ENCODE measurements around the gene NXN.
"Not testable (repeated sequence)": the region's sequence is repeated elsewhere in the genome, so short reads cannot be mapped to it uniquely, and the experiment has no call there.

NXN gene

GRCh38 chr17:998111-998510 lies 18.5 kb upstream of the NXN start:
- Histone ChIP-seq H3K27ac (ENCODE audit: low read depth in 2 of 2, low read length in 2 of 2) (no peak overlapping the region), H3K27me3 (ENCODE audit: control insufficient read depth in 2 of 2, insufficient read depth in 2 of 2, low read length in 2 of 2) (no peaks in the 10 kb centered on the region), H3K9ac (ENCODE audit: low read depth in 1 of 2, low read length in 2 of 2) (peak overlapping the region in 1 of 2 donors; percentile 98), H3K4me3 (ENCODE audit: low read length in 2 of 2) (peak overlapping the region; percentile 99 to 100), H3K36me3 (ENCODE audit: control insufficient read depth in 2 of 2, insufficient read depth in 2 of 2, low read length in 2 of 2) (peaks cover 31 to 34% of the 10 kb centered on the region in 2 donors), H3K4me1 (ENCODE audit: control insufficient read depth in 2 of 2, insufficient read depth in 2 of 2, low read length in 2 of 2) (peaks cover 12 to 26% of the 10 kb centered on the region in 2 donors), H3K9me3 (ENCODE audit: control insufficient read depth in 2 of 2, low read length in 2 of 2) (no peaks in the 10 kb centered on the region)

GRCh38 chr17:996554-997344 lies 17.2 kb upstream of the NXN start, which contains the start of gene TIMM22:
TSS of gene TIMM22 (plus strand) at chr17:997129. CDS start at chr17:997143, 14 bp downstream.
- H3K36me3 ChIP-seq (ENCODE audit: control insufficient read depth in 2 of 2, insufficient read depth in 2 of 2, low read length in 2 of 2), result peaks cover 19 to 21% of the 10 kb centered on the region in 2 donors
- H3K9me3 ChIP-seq (ENCODE audit: control insufficient read depth in 2 of 2, low read length in 2 of 2), result no peaks in the 10 kb centered on the region
- no peaks in the 10 kb centered on the region for H3K27me3 ChIP-seq (ENCODE audit: control insufficient read depth in 2 of 2, insufficient read depth in 2 of 2, low read length in 2 of 2)
- peak within 1 kb of the TSS; percentile 99 to 100 for H3K4me3 ChIP-seq (ENCODE audit: low read length in 2 of 2)
- peak within 1 kb of the TSS; percentile 87 to 90 for H3K27ac ChIP-seq (ENCODE audit: low read depth in 2 of 2, low read length in 2 of 2)
- peaks cover 10 to 23% of the 10 kb centered on the region in 2 donors for H3K4me1 ChIP-seq (ENCODE audit: control insufficient read depth in 2 of 2, insufficient read depth in 2 of 2, low read length in 2 of 2)
- peak within 1 kb of the TSS; percentile 98 for H3K9ac ChIP-seq (ENCODE audit: low read depth in 1 of 2, low read length in 2 of 2)

- not testable (repeated sequence) for H3K9me3 ChIP-seq (ENCODE audit: control insufficient read depth in 2 of 2, low read length in 2 of 2); H3K36me3 ChIP-seq (ENCODE audit: control insufficient read depth in 2 of 2, insufficient read depth in 2 of 2, low read length in 2 of 2)
Observed at GRCh38 chr17:995324-995723, 15.7 kb upstream of the NXN start.

GRCh38 chr17:992933-993332 lies 13.4 kb upstream of the NXN start:
- Histone ChIP-seq H3K9me3 (ENCODE audit: control insufficient read depth in 2 of 2, low read length in 2 of 2) (no peaks in the 10 kb centered on the region), H3K27ac (ENCODE audit: low read depth in 2 of 2, low read length in 2 of 2) (no peak overlapping the region), H3K27me3 (ENCODE audit: control insufficient read depth in 2 of 2, insufficient read depth in 2 of 2, low read length in 2 of 2) (no peaks in the 10 kb centered on the region), H3K4me1 (ENCODE audit: control insufficient read depth in 2 of 2, insufficient read depth in 2 of 2, low read length in 2 of 2) (peaks cover 2 to 7% of the 10 kb centered on the region in 2 donors), H3K36me3 (ENCODE audit: control insufficient read depth in 2 of 2, insufficient read depth in 2 of 2, low read length in 2 of 2) (no peaks in the 10 kb centered on the region), H3K4me3 (ENCODE audit: low read length in 2 of 2) (no peak overlapping the region), H3K9ac (ENCODE audit: low read depth in 1 of 2, low read length in 2 of 2) (no peak overlapping the region)

More at GRCh38 chr17:995324-995723, 15.7 kb upstream of the NXN start:
- H3K27me3 ChIP-seq (ENCODE audit: control insufficient read depth in 2 of 2, insufficient read depth in 2 of 2, low read length in 2 of 2); H3K27ac ChIP-seq (ENCODE audit: low read depth in 2 of 2, low read length in 2 of 2); H3K9ac ChIP-seq (ENCODE audit: low read depth in 1 of 2, low read length in 2 of 2); H3K4me3 ChIP-seq (ENCODE audit: low read length in 2 of 2): not testable (repeated sequence)
- H3K4me1 ChIP-seq (ENCODE audit: control insufficient read depth in 2 of 2, insufficient read depth in 2 of 2, low read length in 2 of 2), result peaks cover 7 to 15% of the 10 kb centered on the region in 2 donors

- H3K4me3 ChIP-seq (ENCODE audit: low read length in 2 of 2), result no peak overlapping the region
- H3K27ac ChIP-seq (ENCODE audit: low read depth in 2 of 2, low read length in 2 of 2), result no peak overlapping the region
- no peaks in the 10 kb centered on the region for H3K36me3 ChIP-seq (ENCODE audit: control insufficient read depth in 2 of 2, insufficient read depth in 2 of 2, low read length in 2 of 2)
- H3K9ac ChIP-seq (ENCODE audit: low read depth in 1 of 2, low read length in 2 of 2), result no peak overlapping the region
- no peaks in the 10 kb centered on the region for H3K9me3 ChIP-seq (ENCODE audit: control insufficient read depth in 2 of 2, low read length in 2 of 2)
- H3K27me3 ChIP-seq (ENCODE audit: control insufficient read depth in 2 of 2, insufficient read depth in 2 of 2, low read length in 2 of 2), result no peaks in the 10 kb centered on the region
- no peaks in the 10 kb centered on the region for H3K4me1 ChIP-seq (ENCODE audit: control insufficient read depth in 2 of 2, insufficient read depth in 2 of 2, low read length in 2 of 2)
Observed at GRCh38 chr17:988561-988960, 9.0 kb upstream of the NXN start.

- Histone ChIP-seq H3K4me1 (ENCODE audit: control insufficient read depth in 2 of 2, insufficient read depth in 2 of 2, low read length in 2 of 2) (no peaks in the 10 kb centered on the region), H3K36me3 (ENCODE audit: control insufficient read depth in 2 of 2, insufficient read depth in 2 of 2, low read length in 2 of 2) (no peaks in the 10 kb centered on the region), H3K9me3 (ENCODE audit: control insufficient read depth in 2 of 2, low read length in 2 of 2) (no peaks in the 10 kb centered on the region), H3K27ac (ENCODE audit: low read depth in 2 of 2, low read length in 2 of 2) (no peak overlapping the region), H3K4me3 (ENCODE audit: low read length in 2 of 2) (no peak overlapping the region), H3K9ac (ENCODE audit: low read depth in 1 of 2, low read length in 2 of 2) (no peak overlapping the region), H3K27me3 (ENCODE audit: control insufficient read depth in 2 of 2, insufficient read depth in 2 of 2, low read length in 2 of 2) (no peaks in the 10 kb centered on the region)
Observed at GRCh38 chr17:987931-988330, 8.4 kb upstream of the NXN start.

- Histone ChIP-seq H3K4me1 (ENCODE audit: control insufficient read depth in 2 of 2, insufficient read depth in 2 of 2, low read length in 2 of 2) (no peaks in the 10 kb centered on the region), H3K27me3 (ENCODE audit: control insufficient read depth in 2 of 2, insufficient read depth in 2 of 2, low read length in 2 of 2) (no peaks in the 10 kb centered on the region), H3K36me3 (ENCODE audit: control insufficient read depth in 2 of 2, insufficient read depth in 2 of 2, low read length in 2 of 2) (no peaks in the 10 kb centered on the region), H3K9me3 (ENCODE audit: control insufficient read depth in 2 of 2, low read length in 2 of 2) (no peaks in the 10 kb centered on the region), H3K9ac (ENCODE audit: low read depth in 1 of 2, low read length in 2 of 2) (no peak overlapping the region), H3K4me3 (ENCODE audit: low read length in 2 of 2) (no peak overlapping the region), H3K27ac (ENCODE audit: low read depth in 2 of 2, low read length in 2 of 2) (no peak overlapping the region)
Observed at GRCh38 chr17:986322-986929, 6.8 kb upstream of the NXN start.

GRCh38 chr17:983921-984320 lies 4.3 kb upstream of the NXN start:
- Histone ChIP-seq H3K27ac (ENCODE audit: low read depth in 2 of 2, low read length in 2 of 2) (no peak overlapping the region), H3K9me3 (ENCODE audit: control insufficient read depth in 2 of 2, low read length in 2 of 2) (no peaks in the 10 kb centered on the region), H3K4me3 (ENCODE audit: low read length in 2 of 2) (no peak overlapping the region), H3K36me3 (ENCODE audit: control insufficient read depth in 2 of 2, insufficient read depth in 2 of 2, low read length in 2 of 2) (no peaks in the 10 kb centered on the region), H3K9ac (ENCODE audit: low read depth in 1 of 2, low read length in 2 of 2) (no peak overlapping the region), H3K27me3 (ENCODE audit: control insufficient read depth in 2 of 2, insufficient read depth in 2 of 2, low read length in 2 of 2) (no peaks in the 10 kb centered on the region), H3K4me1 (ENCODE audit: control insufficient read depth in 2 of 2, insufficient read depth in 2 of 2, low read length in 2 of 2) (peaks cover 3 to 6% of the 10 kb centered on the region in 2 donors)

- H3K36me3 ChIP-seq (ENCODE audit: control insufficient read depth in 2 of 2, insufficient read depth in 2 of 2, low read length in 2 of 2), result no peaks in the 10 kb centered on the region
- H3K4me3 ChIP-seq (ENCODE audit: low read length in 2 of 2), result peak overlapping the region in 1 of 2 donors; percentile 56
- H3K27ac ChIP-seq (ENCODE audit: low read depth in 2 of 2, low read length in 2 of 2), result no peak overlapping the region
- H3K9ac ChIP-seq (ENCODE audit: low read depth in 1 of 2, low read length in 2 of 2), result peak overlapping the region in 1 of 2 donors; percentile 5
- peaks cover 6 to 12% of the 10 kb centered on the region in 2 donors for H3K27me3 ChIP-seq (ENCODE audit: control insufficient read depth in 2 of 2, insufficient read depth in 2 of 2, low read length in 2 of 2)
- peaks cover 3 to 6% of the 10 kb centered on the region in 2 donors for H3K4me1 ChIP-seq (ENCODE audit: control insufficient read depth in 2 of 2, insufficient read depth in 2 of 2, low read length in 2 of 2)
- no peaks in the 10 kb centered on the region for H3K9me3 ChIP-seq (ENCODE audit: control insufficient read depth in 2 of 2, low read length in 2 of 2)
Observed at GRCh38 chr17:981292-981658, 1.7 kb upstream of the NXN start.

All from mucosa of rectum (tissue), 2 donors.